ENCODE results near the gene PPARA.

PPARA gene

DNA sequence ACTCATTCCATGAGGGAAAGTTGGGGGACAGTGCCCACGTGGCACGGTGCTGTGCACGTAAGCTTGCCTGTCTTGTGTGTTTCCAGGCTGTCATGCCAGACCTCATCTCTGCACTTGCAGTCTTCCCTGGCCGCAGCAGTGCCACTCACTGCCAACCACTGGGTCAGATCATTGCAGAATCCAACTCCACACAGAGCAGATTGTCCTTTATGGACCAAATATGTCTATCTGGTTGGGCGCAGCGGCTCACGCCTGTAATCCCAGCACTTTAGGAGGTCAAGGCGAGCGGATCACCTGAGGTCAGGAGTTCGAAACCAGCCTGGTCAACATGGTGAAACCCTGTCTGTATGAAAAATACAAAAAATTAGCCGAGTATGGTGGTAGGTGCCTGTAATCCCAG, 4.4 kb upstream of the PPARA start:
- no peak for DNase-seq

DNA sequence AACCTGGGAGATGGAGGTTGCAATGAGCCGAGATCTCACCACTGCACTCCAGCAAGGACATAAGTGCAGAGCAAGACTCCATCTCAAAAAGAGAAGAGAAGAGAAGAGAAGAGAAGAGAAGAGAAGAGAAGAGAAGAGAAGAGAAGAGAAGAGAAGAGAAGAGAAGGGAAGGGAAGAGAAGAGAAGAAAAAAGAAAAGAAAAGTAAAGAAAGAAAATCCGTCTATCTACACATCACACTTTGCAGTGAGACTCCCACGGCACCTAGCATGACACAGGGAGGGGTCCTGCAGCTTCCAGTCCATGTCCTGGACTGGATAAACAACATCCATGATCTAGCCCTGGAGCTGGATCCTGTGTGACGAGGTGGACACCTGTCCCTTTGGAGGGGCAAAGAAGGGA, 4.0 kb upstream of the PPARA start:
- DNase-seq = no peak

DNA sequence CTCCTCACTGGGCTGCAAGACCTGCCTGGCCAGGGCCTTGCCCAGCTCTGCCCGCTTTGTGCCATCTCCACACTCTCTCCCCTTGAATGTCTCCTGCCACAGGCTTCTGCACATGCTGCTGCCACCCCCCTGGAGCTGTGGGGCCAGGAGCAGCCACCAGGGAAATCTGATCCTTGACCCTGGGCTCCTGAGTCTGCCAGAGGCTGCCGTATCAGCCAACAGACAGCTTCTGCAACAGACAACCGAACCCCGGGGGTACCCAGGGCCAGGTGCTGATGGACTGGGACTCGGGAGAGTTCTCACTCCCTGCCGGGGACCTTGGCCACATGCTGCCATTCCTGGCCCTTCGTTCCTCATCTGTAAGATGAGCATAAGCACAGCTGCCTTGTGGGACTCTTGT, 3.3 kb upstream of the PPARA start:
- no peak for DNase-seq

DNA sequence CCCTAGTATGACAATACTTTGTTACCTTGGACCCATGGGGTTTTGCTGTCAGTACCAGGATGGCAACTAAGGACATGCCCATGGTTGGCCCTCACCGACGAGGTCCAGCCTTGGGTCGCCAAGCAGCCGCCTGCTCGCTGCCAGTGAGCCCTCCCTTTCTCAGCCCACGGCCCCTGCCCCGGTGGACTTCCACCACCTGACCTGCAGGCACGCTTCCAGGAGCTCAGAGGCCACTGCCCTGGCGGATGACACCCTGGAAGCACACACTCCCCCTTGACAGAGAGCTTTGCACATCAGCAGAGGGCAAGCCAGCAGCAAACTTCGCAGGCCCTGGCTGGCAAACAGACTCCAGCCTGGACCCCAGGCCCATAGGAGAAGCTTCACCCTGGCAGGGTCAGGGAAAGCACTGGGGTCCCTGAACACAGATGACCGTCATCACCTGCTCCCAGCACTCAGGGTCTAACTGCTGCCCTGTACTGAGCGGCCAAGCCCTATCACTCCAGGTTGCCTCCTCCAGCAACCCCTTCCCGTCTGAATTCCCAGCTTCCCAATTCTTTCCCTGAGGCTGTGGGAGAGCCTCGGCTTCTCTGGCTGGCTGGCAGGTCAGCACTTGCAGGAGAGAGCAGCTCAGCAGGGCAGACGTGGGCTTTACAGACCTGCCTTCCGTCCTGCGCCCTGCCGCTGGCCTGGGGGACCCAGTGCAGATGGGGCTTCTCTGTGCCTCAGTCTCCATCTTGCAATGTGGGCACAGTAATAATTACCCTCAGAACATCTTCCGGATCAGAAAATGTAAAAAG, 2.7 kb upstream of the PPARA start:
- DNase-seq = no peak

DNA sequence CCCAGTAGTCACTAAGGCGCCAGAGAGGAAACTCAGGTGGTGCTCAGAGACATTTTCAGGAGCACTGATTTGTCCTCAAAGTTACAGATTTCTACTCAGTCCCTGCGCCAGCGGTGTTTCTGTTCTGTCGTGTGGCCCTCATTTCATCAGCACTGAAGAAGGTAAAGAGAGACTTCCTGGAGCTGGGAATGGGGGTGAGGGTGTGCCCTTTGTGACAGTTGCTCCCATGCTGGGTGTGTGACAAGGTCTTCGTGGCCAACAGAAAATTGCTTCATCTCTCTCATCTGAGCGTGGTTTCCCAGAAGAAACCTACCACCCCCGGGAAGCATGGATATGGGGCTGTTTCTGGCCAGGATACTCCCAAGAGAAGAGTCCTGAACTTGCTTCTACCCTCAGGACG, 2.0 kb upstream of the PPARA start:
- DNase-seq = no peak

DNA sequence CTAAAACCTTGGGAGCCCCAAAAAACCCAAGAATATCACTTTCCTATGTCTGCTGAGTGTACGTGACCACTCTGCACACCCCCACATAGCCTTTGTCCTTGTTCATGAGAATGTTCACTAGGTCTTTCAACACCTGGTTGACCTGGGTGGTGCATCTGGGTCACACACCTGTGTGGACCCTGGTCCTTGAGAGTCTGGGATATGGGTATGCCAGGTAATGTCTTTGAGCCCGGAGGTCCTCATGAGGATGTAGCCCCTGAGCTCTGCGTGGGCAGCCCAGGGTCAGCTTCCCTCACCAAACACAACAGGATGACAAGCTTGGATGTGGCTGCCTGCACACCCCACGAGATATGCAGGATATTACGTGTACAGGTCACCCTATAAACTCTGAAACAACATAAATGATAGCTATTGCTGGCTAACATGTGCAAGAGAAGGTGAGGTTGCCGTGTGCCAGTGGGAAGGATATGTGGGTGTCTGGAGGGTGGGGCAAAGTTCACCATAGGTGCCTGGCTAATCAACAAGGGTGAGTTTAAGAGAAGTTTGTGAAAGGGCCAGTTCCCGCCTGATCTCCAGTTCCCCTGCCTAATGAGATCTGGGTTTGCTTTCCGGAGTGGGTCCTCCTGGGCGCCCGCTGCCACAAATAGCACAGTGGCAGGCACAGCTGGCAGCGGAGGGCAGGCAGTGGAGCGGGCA, 1.4 kb upstream of the PPARA start:
- DNase-seq = no peak

DNA sequence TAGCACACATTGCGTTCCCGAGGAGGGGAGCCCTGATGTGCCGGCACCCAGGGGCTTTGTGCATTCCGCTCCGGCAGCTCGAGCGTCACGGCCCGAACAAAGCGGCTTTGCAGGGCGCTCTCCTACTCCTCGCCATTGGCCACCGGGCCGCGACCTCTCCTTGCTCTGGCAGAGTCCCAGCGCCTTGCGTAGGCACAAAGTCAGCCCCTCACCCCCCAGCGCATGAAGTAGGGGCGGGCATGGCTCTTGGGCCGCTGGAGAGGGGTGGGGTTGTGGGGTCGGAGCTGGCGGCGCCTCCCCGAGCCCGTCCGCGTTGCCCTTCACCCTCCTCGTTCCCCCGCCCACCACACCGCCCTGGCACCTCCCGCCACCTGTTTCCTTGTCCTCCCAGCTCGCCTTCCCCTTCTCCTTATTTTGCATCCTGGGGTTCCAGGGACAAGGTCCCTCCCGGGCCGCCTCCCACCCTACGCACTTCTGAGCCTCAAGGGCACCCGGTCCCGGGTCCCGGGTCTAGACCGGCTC, 753 bp upstream of the PPARA start:
- DNase-seq = no peak

DNA sequence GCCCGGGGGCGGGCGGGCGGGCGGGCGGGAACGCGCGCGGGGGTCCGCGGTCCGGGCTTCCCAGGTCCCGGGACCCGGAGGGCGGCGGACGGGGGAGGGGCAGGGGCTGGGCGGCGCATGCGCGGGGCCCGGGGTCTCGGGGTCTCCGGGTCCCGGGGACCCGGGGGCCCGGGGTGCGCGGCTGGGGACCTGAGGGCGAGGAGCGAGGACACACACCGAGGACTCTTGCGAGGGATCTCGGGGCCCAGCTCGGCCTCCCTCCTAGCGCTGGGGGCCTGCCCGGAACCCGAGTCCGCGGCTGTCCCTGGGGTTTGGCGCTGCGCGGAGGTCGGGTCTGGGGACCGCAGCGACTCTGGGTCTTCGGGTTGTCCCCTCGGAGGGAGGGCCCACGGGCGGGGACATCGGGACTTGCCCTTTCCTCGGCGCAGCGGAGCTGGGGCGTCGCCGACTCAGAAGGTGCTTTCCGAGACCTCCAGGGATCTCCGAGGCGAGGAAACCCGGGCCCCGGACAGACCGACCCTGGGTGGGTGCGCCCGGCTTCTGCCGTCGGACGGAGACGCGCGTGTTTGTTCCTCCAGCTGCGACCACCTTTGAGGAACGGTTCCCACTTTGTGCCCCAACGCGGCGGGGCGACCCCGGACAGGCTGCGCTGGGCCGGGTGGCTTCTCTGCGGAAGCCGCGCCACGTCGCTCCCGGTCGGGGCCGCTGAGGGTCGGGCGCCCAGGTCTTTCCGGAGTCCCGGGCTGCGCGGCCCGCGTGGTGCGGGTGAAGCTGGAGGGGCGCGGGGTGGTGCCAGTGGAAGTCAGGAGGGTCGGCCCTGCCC, 540 bp downstream of the PPARA start:
- no peak for DNase-seq

DNA sequence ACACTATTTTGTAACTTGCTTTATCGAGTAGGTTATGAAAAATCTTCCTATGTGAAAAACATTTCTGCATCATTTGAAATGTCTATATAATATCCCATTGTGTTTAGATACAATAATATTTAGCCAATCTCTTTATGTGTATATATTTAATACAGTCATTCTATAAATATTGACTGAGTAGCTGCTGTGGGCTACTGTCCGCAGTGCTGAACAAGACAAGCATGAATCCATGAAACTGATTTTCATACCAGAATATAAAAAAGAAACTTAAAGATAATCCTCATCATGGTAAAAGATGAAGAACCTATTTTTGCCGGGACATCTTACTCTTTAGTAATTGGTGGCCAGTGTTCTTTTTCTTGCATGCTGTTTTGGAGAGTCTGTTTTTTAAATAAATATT, 3.6 kb downstream of the PPARA start:
- no peak for DNase-seq

DNA sequence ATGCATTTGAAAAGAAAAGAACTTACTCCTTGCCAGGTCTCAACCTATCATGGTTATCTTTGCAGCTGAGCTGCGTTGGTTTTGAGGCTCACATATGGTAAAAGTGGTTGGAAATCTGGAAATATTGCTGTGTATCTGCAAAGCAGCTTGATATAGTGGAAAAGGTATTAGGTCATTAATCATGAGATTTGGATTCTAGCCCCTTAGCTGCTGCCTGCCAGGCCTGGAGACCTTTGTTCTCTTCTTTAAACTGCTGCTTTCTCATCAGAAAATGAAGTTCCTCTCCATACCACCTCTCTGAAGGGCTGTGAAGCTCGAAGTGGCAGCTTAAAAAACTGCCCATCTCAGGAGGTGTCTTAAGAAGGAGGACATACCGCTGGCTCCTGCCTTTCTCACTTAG, 5.7 kb downstream of the PPARA start:
- no peak for DNase-seq

DNA sequence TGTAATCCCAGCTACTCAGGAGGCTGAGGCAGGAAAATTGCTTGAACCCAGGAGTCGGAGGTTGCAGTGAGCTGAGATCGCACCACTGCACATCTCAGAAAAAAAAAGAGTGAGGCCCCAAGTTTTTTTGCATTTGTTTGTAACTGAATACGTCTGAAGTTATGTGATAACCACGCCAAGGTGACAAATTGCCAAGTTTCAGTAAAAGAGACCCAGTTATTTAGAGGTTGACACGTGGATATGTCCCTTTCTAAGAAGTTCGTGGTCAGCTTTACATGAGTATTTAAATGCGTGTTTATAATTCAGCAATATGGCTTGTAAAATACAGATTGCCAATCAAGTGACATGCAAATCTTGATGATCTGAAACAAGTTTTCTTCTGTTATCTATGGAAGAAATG, 8.0 kb downstream of the PPARA start:
- no peak for DNase-seq

DNA sequence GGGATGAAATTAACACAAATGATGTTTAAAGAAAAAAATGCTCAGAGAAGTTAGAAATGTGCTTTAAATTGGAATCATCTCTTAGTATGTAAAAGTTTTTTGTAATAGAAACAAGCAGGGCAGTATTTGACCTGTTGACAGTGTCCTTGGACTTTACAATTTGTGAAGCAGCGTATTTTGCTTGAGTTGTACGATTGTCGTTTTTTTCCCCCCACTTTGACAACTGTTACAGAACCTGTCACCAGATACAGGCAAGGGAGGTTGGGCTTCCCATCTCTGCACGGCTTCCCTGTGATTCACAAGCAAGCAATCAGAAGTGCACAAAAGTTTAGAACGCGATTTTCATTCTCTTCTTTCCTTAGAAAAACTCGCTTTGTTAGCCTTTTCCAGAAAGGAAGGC, 8.9 kb downstream of the PPARA start:
- DNase-seq = no peak

DNA sequence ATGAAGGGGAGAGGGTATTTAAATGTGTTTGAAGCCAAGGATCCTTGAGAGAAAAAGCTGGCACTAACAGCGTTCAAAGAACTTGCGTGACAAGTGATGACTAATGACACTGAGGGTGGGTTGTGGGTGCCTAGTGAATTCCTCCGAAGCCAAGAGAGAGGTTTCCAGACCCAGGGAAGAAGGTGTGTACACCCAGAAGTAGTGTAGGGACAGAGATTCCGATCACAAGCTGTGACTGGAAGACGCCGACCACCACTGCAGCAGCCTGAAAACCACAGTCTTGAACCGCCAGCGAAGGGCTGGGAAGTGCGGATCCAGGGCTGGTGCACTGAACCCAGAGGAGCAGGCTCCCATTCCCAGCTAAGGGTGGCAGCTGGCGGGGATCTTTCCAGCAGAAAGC, 9.5 kb downstream of the PPARA start:
- no peak for DNase-seq

DNA sequence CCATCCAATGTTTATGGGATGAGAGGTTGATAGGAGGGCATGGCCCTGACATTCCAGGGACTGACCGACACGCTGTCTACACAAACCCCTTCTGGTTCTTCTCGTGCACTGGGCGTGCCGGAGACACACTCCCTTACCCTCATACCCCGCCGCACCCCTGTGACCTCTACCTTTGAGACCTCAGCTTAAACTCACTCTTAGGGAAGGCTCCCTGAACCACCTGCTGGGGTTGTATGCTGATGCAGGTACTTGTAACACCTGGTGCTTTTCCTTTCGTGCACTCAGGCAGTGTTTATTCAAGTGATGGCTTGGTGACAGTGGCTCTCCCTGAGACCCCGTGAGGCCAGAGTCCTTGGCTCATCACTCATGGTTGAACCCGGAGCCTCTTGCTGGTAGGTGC, 12.0 kb downstream of the PPARA start:
- no peak for DNase-seq

DNA sequence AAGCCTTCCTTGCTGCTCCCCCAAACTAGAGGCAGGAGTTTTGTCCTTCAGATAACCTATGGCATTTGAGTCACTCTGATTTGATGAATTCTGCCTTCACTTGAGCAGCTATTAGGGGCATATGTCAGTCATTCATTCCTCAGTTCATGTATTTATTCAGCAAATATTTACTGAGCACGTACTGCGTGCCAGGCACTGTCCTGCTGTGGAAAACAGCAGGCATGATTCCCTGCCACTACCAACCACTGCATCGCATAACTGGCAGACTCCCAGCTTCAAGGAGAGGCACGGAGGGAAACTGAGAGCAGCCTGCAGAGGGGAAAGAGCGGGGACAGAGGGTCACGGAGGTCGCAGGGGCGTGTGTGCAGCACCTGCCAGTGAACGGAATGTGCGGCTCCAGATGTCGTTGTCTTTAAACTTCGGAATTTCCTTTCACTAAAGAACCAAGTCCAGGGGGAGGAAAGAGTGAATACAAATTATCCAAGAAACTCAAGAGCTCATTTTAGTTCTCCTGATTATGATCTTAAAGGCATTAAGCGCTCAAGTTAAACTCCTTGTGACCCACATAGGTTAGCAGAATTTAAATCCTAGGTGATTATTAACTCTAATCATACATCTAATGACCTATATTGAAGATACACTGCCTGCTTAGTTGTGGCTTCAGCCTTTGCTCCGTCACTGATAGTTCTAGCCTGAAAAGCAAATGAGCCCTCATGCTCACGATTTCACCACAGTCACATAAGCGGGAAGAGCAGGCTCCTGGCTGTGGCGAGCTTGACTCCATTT, 12.6 kb downstream of the PPARA start:
- no peak for DNase-seq

DNA sequence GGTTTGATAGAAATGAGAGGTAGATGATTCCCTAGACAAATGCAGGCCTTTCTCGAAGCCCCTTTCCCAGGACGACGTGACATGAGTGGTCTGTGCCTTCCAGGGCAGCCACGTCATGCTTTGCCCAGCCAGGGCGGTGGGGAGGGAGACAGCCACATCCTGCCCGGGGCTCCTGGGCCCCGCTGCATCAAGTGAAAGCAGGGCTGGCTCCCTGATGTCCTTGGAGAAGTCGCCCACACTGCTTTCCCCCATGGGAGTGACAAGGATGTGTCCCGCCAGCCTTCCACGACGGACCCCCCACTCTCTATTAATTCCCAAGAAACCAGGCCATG, 13.2 kb downstream of the PPARA start:
- DNase-seq = no peak

DNA sequence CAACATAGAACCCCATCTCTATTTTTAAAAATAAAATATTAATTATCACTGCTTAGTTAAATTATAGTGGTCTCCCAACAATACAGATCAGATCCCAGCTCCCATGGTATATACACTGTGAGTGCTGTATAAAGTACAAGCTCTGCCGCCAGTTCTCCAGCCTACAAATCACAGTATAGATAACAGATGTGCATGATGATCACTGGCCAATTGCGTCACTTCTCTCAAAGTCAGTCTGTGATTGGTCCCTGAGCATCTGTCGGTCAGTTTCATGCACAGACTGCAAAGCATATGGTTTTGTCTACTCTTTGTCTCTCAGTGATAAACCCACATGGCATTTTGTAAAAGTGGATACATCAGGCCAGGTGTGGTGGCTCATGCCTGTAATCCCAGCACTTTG, 15.7 kb downstream of the PPARA start:
- DNase-seq = peak; percentile 22

DNA sequence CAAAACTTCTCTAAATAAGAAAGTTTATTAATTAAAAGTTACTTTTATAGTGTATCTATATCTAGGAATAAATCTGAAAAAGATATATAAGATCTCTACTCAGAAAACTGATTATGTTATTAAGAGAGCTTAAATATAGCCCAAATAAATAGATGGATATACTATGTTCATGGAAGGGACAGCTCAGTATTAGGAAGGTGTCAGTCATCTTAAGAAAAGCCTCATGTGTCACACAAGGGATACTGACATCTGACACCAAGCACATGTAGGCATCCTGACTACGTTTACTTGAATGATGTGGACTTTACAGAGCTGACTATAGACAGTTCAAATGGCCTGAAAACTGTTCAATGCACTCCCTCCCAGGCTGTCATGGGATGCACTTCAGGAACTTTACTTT, 19.3 kb downstream of the PPARA start:
- no peak for DNase-seq

DNA sequence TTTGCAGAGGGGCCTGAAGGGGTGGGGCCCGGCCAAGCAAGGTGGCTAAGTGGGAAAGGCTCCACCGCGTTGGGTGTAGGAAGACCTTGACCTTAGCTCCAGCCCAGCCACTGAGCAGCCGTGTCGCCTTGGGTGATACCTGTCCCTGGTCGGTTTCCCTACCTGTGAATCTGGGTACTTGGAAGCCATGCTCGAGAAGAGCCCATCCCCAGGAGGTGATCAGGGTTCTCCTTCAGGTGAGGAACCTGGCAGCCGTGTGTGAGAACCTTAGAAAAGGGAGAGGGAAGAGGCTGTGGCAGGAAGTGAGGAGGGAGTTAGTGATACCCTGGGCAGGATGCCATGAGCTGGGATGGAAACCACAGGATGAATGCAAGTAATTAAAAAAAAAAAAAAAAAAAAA, 21.6 kb downstream of the PPARA start:
- peak; percentile 83 for DNase-seq

DNA sequence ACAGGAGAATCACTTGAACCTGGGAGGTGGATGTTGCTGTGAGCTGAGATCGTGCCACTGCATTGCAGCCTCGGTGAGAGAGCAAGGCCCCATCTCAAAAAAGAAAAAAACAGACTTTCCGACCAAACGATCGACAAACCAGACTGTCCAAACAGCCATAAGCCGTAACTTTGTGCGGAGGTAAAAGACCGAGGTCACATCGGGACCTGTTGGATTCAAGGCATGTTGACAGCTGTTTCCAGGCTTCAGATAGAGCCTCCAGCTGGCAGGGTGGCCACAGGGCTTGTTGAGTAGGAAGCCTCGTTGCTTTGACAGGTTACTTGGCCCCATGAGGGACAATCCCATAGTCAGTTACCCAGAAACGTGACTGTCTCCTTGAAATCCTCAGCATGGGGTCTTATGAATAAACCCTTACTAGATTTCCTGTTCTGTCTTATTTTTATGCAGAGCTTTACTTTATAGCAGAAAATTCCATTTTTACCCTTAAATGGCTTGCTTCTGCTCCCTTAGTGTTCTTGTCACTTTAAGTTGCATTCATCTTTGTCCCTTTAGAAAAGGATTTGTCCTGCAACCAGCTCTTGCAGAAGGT, 22.3 kb downstream of the PPARA start:
- no peak for DNase-seq

DNA sequence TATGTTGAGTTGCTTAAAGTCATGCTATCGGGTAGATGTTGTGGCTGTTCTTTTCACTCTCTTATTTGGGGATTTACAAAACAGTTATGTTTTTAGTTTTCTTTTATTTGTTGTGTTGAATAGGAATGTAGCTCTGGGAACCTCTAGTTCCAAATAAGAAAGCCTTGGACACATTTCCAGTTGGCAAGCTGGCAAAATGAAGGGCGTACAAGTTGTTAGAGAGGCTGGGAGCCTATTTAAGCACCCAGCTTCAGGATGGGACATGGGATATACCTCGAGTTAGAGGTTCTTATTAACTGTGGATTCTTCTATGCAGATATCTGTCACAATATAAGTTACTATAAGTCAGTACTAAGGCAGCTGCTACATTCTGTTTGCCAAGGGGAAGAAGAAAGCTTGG, 22.8 kb downstream of the PPARA start:
- DNase-seq = no peak

DNA sequence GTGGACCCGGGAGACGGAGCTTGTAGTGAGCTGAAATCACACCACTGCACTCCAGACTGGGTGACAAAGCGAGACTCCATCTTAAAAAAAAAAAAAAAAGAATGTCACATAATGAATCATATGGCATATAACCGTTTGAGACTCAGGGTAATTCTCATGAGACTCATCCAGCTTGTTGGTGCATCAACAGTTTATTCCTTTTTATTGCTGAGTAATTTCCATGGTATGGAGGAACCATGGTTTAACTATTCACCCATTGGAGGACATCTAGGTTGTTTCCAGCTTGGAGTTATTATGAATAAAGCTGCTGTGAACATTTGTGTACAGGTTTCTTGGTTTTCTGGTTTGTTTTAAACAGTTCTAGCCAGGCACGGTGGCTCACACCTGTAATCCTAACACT, 25.3 kb downstream of the PPARA start:
- peak; percentile 66 for DNase-seq

Data from fibroblast of skin of abdomen (primary cell).